Measurements from ENCODE around the gene GABBR2.

GABBR2 gene

DNA sequence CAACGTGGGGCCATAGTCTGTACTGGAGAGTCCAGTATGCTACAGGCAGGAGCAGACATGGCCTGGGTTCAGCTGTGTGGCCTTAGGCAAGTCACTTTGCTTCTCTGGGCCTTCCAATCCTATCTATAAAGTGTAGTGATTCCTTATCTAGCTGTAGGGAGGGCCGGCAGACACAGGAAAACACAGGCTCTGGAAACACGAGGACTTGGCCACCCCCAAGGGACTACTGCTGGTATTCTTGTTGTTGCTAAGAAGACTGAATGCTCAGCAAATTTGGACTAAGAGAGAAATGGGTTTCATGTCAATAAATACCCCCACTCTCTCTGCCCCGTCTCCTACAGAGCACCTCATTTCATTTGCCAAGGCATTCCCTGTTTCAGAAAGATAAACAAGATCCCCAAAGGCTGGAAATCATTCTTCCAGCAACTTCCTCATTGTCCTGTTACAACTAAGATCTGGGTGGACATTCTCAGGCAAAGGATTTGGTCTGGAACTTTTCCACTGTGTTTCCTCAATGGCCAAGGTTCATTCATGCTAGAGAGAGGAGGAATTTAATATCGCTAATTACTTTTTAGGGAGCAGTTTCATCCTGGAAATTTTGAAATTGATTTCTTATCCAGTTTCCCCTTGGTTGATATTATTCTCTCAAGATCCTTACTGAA is 105.8 kb downstream of the GABBR2 start:
- TF ChIP-seq CTCF (conservative IDR thresholded peaks at IDR 0.05; ENCODE audit: control insufficient read depth, insufficient read depth, low read depth, low read length), result no peak
- no peak overlapping the region for H3K4me3 ChIP-seq (ENCODE audit: control insufficient read depth, low read depth, low read length)
- DNase-seq (ENCODE audit: low read depth), result no peak

DNA sequence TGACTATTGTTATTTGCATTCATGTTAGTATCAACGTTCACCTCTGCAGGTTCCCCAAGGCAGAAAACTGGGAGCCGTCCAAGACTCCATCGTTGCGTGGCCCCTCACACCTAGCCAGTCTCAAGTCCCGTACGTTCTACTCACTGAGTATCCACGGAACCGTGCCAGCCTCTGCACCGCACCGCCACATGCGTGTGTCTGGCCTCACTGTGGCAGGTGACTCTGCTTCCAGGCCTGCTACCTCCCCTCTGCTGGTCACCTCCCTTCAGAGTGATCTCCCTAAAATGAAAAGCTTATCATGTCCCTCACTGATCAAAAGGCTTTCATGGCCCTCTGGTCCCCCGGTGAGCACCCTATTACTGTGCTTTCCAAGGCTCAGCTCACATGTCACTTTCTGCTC is 108.1 kb downstream of the GABBR2 start:
- no peak for DNase-seq (ENCODE audit: low read depth)
- H3K4me3 ChIP-seq (ENCODE audit: control insufficient read depth, low read depth, low read length), result no peak overlapping the region
- TF ChIP-seq CTCF (conservative IDR thresholded peaks at IDR 0.05; ENCODE audit: control insufficient read depth, insufficient read depth, low read depth, low read length), result no peak

DNA sequence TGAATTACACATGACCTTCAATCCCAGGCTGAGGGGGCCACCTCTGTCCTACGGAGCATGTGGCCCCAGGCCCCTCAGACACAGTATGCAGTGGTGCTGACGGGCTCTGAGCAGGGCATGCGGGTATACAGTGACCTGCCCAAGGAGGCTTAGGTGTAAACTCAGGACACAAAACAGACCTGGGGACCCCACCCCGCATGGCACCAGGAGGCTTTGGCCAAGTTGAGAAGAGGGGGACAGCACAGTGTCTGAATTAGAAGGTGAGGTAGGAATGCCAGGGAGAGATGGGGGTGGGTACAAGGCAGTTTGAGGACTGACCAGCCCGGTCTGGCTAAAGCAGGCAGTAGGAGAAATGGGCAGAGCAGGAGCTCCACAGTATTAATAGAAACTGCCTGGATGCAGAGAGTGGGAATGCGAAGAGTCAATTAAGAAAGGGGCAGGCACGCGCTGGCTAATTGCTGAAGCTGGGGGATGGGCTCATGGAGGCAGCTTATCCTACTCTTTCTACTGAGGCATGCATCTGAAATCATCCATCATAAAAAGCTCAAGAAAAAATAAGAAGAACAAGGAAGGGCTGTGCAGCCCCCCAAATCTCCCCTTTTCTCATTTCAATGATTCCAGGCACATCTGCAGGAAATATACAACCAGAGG is 109.0 kb downstream of the GABBR2 start:
- H3K4me3 ChIP-seq (ENCODE audit: control insufficient read depth, low read depth, low read length), result no peak overlapping the region
- no peak for DNase-seq (ENCODE audit: low read depth)
- TF ChIP-seq CTCF (conservative IDR thresholded peaks at IDR 0.05; ENCODE audit: control insufficient read depth, insufficient read depth, low read depth, low read length), result no peak

GRCh38 chr9:98598861-98599260 is 109.9 kb downstream of the GABBR2 start:
- TF ChIP-seq CTCF (conservative IDR thresholded peaks at IDR 0.05; ENCODE audit: control insufficient read depth, insufficient read depth, low read depth, low read length), result no peak
- DNase-seq (ENCODE audit: low read depth), result no peak

GRCh38 chr9:98597236-98597771 is 111.4 kb downstream of the GABBR2 start:
- DNase-seq (ENCODE audit: low read depth), result peak; percentile 14
- H3K4me3 ChIP-seq (ENCODE audit: control insufficient read depth, low read depth, low read length), result no peak overlapping the region
- TF ChIP-seq CTCF (conservative IDR thresholded peaks at IDR 0.05; ENCODE audit: control insufficient read depth, insufficient read depth, low read depth, low read length), result no peak

More at GRCh38 chr9:98598861-98599260, 109.9 kb downstream of the GABBR2 start:
- H3K4me3 ChIP-seq (ENCODE audit: control insufficient read depth, low read depth, low read length), result no peak overlapping the region

DNA sequence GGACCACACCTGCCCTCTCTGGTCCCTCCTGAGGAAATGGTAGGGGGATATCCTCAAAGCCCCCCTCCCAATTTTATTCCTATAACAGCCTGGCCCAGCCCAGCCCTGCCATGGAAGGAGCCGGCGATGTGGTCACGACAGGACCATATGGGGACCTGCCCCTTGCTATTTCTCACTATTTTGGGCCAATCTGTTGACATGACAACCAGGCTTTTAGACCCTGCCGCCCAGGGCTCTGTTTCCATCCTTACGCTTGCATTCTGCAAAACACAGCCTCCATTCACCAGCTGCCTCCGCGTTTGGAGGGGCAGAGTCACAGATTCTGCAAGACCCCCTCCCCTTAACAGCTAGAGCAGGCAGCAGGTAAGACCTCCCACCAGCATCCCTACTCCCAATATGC is 112.2 kb downstream of the GABBR2 start:
- TF ChIP-seq CTCF (conservative IDR thresholded peaks at IDR 0.05; ENCODE audit: control insufficient read depth, insufficient read depth, low read depth, low read length), result no peak
- DNase-seq (ENCODE audit: low read depth), result no peak
- H3K4me3 ChIP-seq (ENCODE audit: control insufficient read depth, low read depth, low read length), result no peak overlapping the region

Measured in fibroblast of mammary gland (primary cell).